Fibroblast of mammary gland (primary cell): ENCODE measurements around the gene ATP4A.
A peak's percentile ranks its signal among the peaks of the same experiment; 100 is the strongest.

Source experiments
- DNase-seq: peaks from one replicate; pipeline ENCODE4 v3.0.0-alpha.2; 2010; ENCODE audit warnings: low read depth
- H3K4me3 ChIP-seq: 2 replicates; pipeline ENCODE4 v1.5.1; 2011; ENCODE audit warnings: low read depth, mild to moderate bottlenecking, low read length, moderate library complexity; ENCODE audit not compliant: control insufficient read depth
- TF ChIP-seq, protein P1 (sequence below): conservative IDR thresholded peaks from 2 replicates; pipeline ENCODE4 v1.5.1; 2011; ENCODE audit warnings: low read depth, low read length, inconsistent platforms; ENCODE audit not compliant: control insufficient read depth, insufficient read depth

The ATP4A gene

DNA sequence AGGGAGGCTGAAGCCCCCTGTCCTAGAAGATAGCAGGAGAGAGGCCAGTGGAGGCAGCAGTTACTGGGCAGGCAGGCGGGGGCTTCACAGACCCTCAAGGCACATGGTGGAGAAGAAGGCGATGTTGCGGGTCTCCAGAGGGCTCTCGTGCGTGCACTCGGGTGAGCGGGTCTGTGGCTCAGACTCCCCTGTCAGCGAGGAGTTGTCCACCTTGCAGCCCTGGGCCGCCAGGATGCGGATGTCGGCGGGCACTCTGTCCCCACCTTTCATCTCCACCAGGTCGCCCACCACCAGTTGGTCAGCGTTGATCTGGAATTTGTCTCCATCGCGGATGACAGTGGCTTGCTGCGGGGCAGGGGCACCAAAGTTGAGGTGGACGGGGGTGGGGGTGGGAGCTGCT lies 3.2 kb downstream of the ATP4A start:
- DNase-seq = no peak
- TF ChIP-seq, protein P1, sequence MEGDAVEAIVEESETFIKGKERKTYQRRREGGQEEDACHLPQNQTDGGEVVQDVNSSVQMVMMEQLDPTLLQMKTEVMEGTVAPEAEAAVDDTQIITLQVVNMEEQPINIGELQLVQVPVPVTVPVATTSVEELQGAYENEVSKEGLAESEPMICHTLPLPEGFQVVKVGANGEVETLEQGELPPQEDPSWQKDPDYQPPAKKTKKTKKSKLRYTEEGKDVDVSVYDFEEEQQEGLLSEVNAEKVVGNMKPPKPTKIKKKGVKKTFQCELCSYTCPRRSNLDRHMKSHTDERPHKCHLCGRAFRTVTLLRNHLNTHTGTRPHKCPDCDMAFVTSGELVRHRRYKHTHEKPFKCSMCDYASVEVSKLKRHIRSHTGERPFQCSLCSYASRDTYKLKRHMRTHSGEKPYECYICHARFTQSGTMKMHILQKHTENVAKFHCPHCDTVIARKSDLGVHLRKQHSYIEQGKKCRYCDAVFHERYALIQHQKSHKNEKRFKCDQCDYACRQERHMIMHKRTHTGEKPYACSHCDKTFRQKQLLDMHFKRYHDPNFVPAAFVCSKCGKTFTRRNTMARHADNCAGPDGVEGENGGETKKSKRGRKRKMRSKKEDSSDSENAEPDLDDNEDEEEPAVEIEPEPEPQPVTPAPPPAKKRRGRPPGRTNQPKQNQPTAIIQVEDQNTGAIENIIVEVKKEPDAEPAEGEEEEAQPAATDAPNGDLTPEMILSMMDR = no peak
- H3K4me3 ChIP-seq = no peak overlapping the region

DNA sequence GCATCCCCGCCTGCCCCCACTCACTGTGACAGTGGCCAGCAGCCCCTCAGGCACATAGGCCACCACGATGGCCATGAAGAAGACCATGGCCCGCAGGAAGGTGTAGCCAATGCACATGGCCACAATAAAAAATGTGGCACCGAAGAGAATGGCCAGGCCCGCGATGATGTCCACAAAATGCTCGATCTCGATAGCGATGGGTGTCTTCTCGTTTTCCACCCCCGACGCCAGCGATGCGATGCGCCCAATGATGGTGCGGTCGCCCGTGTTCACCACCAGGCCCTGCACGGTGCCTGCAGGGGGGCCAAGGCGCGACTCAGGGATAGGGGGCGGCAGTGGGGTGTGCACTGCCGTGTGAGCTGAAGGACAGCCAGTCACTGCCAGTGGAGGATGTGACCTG lies 3.7 kb downstream of the ATP4A start:
- TF ChIP-seq, protein P1 = no peak
- H3K4me3 ChIP-seq = no peak overlapping the region
- DNase-seq = no peak

DNA sequence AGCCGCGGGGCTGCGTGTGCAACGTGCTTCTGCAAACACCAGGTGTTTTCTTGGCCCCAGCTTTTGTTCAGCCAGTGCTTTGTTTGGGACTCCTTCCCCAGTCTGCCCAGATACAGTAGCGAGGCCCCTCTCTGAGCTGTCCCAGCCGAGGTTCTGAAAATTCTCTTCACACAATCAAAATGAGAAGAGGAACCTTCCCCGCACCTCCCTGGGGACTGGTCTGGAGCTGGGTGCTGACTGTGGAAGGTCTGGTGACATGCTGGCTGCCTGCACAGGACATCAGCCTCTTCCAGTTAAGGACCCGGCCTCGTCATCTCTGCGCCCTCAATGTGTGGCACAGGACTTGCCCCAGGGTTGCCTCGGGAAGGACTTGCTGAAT lies 4.2 kb downstream of the ATP4A start:
- TF ChIP-seq, protein P1 = no peak
- no peak for DNase-seq
- no peak overlapping the region for H3K4me3 ChIP-seq

DNA sequence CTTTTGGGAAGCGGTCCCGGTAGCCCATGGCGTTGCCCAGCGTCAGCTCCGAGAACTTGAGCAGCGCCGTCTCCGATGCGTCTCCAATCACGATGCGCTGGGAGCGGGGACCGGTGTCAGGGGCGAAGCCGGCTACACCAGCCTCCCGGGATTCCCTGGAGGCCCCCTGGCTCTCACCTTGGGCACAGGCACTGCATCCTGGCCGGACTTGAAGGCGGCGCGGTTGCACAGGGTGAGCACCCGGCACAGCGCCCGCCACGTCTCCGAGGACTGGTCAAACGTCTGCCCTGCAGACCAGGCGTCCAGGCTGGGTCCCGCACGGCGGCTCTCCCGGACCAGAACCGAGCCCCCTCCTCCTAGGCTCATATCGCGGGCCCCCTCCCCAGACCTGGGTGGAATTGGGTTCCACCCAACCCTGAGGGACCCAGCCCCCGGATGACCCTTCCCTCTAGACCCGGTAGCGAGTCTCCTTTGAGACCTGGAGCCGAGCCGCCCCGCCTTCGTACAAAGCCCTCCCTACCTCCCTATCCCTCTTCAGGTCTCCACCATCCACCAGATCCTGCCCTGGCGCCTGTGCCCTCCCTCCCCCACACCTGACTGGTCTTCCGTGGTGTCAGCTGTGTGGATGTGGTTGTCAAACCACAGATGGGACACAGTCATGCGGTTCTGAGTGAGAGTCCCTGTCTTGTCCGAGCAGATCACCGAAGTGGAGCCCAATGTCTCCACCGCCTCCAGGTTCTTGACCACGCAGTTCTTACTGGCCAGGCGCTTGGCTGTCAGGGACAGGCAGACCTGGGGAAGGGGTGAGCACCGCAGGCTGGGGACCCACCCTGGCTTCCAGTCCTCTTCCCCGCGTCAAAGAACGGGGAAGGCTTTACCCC lies 4.8 kb downstream of the ATP4A start:
- TF ChIP-seq, protein P1 = no peak
- no peak for DNase-seq
- H3K4me3 ChIP-seq = no peak overlapping the region

DNA sequence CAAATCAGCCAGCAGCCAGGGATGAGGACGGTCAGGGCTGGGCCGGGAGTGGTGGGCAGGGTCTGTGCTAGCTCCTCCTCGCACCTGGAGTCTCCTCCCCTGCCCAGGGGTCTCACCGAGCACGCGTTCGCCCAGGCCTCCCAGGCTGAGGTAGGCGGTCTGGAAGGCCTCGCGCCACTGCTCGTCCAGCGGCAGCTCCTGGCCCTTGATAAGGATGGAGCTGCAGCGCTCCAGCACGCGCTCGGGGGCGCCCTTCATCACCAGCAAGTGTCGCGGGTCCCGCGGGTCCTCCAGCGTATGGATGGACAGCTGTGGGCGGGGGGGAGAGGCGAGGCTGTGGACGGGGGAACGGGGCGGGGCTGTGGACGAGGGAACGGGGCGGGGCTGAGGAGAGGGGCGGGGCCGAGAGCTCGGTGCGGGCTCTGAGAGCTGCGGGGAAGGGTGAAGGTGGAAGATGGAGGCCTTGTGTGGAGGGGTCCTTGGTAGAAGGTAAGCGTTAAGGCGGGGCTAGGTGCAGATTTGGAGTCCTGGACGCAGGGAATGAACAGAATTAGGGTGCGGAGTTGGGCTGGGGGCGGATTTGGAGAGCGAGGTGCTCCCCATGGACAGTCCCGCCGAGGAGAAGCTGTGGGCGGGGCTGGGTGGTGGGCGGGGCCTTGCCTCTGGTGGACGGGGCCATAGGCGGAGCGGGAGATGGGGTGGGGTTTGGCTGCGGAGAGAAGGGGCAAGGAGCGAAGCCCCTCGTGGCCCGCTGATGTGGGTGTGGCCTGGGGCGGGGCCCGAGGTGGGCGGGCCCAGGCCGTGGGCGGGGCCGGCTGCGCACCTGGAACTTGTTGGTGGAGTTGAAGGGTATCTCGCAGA lies 5.7 kb downstream of the ATP4A start:
- DNase-seq = peak; percentile 41
- TF ChIP-seq, protein P1 = no peak
- peak overlapping the region; percentile 23 for H3K4me3 ChIP-seq

DNA sequence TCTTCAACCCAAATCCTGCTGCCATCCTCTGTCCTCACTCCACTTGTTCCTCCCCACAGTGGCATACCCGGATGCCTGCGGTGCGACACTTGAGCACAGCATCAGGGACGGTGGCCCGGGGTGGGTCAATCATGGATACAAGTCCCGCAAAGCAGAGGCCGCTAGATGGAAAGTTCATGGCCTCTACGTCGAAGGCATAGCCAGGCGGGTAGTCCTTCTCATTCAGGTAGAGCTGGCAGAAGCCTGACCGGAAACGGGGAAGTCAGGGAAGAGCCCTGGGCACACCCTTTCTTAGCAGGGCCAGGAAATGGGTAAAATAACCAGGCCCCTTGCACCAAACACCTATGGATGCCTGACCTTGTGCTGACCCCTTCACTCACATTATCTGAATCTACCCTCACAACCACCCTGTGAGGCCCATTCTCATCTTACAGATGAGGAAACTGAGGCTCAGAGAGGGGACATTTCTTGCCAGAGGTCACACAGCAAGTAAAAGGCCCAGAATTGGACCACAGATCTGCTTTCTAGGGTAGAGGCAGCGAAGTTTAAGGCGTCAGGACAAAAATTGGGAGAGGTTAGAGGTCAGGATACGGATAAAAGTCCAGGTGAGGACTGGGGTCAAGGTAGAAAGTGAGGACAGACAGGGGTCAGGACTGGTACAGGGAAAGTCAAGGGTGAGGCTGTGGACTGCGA lies 6.5 kb downstream of the ATP4A start:
- no peak for DNase-seq
- TF ChIP-seq, protein P1 = no peak
- H3K4me3 ChIP-seq = no peak overlapping the region
